22Rv1 (cell line): ENCODE data around the gene PSMG3.

ENCODE experiments used
- ZFX ChIP-seq: fragments of 450-650 bp; IDR thresholded peaks from 2 replicates; pipeline ENCODE4 v1.6.1; 2017; ENCODE audit warnings: antibody characterized with exemption, borderline replicate concordance
- TF ChIP-seq, protein P1 (sequence below): fragments of 450-650 bp; IDR thresholded peaks from 2 replicates; pipeline ENCODE4 v1.5.1; 2017; ENCODE audit warnings: mild to moderate bottlenecking

DNA sequence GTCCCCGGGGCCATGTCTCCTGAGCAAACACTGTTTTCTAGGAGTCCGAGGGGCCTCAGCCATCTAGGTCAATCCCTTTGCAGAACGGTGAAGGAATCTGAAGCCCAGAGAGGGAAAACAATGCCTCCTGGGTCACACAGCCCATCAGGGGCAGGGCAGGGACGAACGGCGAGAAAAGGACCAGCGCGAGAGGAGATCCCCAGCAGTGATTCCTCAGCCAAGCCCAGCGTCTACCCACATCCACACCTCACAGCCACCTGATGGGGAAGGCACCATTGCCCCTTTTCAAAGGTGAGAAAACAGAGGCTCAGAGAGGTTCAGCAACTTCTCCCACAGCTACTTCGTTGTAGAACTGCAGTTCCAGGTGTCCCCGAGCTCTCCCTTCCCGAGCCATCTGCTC lies 17.9 kb upstream of the PSMG3 start:
- TF ChIP-seq, protein P1, sequence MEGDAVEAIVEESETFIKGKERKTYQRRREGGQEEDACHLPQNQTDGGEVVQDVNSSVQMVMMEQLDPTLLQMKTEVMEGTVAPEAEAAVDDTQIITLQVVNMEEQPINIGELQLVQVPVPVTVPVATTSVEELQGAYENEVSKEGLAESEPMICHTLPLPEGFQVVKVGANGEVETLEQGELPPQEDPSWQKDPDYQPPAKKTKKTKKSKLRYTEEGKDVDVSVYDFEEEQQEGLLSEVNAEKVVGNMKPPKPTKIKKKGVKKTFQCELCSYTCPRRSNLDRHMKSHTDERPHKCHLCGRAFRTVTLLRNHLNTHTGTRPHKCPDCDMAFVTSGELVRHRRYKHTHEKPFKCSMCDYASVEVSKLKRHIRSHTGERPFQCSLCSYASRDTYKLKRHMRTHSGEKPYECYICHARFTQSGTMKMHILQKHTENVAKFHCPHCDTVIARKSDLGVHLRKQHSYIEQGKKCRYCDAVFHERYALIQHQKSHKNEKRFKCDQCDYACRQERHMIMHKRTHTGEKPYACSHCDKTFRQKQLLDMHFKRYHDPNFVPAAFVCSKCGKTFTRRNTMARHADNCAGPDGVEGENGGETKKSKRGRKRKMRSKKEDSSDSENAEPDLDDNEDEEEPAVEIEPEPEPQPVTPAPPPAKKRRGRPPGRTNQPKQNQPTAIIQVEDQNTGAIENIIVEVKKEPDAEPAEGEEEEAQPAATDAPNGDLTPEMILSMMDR: no peak
- TF ChIP-seq ZFX: no peak
